HG03175 (cell line): Measurements from ENCODE around the gene KCNA2.

Source experiments
- ATAC-seq: cut with Tn5 transposase; IDR thresholded peaks from one replicate; pipeline ENCODE4 v1.9.1; 2021; ENCODE audit warnings: mild to moderate bottlenecking, moderate library complexity; ENCODE audit not compliant: unreplicated experiment

Gene KCNA2

DNA sequence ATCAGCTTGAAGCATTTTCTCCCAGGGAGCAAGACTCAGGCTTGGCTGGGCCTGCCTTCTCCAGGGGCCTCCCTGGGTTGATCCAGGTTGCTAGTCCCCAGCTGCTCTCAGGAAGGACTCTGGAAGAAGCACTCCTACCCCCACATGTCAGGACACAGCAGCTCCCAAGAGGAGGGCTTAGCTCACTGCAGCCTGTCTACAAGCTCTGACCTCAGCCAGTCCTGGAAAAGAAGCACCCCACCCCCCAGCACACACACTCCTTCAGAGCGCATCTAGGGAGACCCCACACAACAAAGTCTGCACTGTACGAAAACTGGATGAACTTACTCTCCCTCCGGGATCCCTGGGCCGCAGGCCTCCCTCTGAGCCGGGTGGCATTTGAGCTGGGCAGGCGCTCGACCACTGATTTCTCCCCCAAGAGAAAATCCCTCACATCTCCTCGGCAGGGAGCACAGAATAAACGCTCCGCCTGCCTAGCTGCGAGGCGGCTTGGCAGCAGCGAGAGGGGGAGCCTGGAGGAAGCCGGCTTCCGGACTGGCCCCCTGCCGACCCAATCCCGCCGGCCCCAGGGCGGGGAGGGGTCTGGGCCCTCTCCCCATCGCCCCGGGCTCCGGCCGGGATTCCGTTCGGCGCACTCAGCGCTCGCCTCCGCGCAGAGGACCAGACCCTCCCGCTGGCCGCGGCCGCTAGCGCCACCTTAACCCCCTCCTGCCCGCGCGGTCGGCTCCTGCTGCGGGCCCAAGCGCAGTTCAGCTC is at the start of gene KCNA2:
TSS of gene KCNA2 (minus strand) at position 458 of the 756 bp plus-strand sequence. CDS start 1,576 bp downstream, outside the sequence.
- no peak for ATAC-seq

DNA sequence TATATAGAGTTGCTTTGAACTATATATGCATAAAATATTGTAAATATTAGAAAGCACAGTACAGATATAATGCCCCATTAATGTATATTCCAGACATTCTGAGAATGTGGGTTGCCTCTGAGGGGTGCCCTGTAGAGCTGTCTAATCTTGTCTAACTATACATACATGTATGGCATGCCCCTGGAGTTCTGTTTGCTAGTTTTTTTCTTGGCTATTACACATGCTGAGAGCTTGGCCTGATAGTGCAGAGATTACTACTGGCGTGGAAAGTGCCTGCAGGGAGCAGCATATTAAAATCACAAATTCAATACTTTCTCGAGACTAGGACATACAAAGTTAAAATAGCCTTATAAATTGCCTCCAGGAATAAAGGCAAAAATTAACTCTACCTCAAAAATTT is 44.5 kb upstream of the KCNA2 start:
- no peak for ATAC-seq

DNA sequence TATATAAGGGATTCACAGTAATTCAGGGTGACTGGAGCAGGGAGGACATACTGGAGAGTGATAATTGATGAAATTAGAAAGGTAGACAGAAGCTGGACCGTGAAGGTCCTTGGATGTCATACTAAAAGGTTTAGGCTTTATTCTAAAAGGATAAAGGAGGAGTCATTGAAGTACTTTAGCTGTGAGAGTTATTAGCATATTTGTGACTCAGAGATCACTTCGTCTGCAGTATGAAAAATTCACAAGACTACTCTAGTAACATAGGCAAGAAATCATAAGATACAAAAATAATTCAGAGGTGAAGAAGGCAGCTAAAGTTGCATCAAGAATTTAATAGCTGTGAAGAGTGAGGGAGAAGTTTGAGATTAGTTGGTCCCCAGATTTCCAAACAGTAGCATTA is 42.3 kb upstream of the KCNA2 start:
- no peak for ATAC-seq

DNA sequence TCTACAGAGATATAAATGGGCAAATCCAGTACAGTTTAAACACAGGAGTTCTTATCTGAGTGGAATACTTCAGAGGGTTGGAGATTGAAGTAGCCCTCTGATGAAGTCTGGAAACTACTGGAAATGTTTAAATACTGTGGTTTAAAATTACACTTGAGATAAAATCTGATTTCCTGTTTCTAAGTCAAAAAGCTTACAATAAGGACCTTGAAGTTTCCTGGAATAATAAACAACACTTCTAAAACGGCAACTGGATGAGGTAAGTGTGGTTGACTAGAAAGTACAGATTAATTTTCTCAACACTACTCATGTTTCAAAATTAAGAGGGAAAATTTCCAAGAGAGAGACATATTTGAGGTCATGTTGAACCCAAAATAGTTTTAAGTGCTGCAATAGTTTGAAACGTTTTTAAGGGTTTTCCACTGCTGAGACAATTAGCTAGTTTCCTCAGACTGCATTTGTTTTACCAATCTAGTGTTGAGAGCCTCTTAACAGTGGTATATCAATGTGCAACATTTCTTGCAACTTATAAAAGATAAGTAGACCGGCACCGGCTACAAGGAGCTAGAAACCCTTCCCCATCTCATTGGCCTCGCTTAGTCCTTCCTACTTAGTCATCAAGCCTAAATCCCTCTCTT is 41.2 kb upstream of the KCNA2 start:
- ATAC-seq, result no peak

DNA sequence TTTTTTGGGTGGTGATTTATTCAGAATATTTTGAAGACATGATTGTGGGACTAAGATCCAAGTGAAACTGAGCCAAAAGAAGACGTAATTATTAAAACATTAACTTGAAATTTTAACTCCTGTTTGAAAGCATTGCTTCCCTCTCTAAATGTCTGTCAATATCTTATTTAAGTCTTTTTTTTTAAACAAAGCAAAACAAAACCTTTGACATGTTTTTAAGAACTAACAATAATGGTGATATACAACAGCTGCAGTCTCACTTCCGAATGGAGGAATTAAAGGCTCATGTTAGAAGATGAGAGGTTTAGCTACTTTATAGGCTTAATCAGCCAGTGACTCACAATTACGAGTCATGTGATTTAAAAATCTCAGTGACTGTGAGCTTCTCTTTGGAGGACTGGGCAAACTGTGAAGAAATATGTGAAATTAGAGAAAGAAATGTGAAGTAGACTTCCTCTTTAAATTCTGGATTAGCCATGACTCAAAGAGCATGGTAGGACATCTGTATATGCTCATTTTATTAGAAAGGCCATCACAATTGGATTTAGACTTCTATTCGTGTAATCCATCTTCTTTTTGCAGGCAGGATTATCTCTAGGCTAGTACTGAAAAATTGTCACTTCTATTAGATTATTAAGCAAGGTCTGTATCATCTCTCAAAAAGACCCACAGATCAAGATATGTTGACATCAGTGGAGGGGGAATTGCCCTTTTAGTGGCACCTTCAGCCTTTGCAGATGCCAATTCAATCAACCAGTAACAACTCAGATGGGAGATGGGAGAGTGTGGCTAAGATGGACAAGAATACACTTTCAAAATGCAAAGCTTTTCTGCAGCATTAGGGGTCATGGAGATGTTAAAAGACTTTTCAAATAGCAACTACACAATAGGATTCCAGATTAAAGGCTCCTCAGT is 39.9 kb upstream of the KCNA2 start:
- no peak for ATAC-seq

DNA sequence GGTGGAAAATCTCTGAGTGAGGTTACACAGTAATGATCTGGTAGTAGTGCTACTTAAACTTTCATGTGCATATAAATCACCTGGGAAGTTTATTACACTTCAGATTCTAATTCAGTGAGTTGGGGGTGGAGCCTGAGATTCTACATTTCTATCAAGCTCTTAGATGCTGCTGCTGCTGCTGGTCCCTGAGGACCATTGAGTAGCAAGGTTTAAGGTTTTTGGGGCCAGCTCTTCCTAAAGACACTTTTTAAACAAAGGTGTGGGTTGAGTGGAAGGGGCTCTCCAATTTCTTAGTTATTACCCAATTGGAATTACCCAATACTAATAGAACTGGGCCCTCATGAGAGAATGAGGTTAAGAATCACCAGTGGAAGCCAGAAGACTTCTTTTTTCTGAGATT is 39.1 kb upstream of the KCNA2 start:
- ATAC-seq, result no peak

DNA sequence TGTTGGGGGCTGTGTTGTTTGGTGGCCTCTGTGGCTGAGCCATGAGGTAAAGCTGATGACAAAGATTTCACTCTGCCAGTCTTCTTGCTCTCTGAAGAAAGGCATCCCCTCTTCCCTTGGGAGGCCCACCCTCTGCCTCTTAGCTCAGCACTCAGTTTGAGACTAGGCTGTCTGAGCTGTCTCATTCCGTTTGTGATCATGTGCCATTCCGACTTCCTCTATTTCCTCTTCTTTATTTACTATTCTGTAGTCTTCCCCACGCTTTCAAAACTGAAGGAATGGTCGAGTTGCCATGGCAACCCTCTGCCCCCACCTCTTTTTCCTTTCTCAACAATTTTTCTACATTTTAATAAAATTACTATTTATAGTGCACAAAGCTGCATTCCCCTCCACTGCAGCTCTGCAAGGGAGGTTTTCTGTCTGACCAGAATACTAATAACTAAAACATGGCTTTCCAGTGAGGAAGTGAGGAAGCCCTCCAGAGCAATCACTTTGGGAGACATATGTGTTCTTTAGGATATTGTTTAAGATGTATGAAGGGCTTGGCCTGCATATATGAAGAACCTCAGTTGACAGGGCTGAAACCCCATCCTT is 37.8 kb upstream of the KCNA2 start:
- no peak for ATAC-seq

DNA sequence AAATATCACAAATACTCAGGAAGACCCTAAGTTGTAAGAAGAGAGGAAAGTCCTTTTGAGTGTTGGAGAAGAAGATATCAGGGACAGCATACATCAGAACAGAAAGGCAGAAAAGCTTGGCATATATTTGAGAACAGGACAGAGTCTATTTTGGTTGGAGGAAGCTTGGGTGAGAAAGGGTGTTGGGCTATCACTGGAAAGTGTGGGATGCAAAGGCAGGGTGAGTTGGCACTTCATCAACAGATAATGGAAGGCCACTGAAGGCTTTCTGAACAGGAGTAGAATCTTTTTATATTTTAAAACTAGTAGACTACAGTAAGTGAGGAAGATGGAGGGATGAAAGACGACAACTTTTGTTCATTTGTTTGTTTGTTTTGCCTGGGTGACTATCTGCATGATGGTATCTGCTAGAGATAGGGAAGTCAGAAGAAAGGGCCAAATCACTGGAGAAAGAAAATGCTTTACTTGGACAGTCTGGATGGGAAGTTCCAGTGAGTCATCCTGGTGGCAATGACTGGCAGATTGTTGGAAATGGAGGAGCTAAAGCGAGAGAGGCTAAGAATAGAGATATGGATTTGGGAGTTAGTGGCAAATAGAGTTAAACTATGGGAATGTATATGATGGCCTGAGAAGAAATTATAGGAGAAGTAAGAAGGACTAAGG is 33.7 kb upstream of the KCNA2 start:
- ATAC-seq, result no peak

DNA sequence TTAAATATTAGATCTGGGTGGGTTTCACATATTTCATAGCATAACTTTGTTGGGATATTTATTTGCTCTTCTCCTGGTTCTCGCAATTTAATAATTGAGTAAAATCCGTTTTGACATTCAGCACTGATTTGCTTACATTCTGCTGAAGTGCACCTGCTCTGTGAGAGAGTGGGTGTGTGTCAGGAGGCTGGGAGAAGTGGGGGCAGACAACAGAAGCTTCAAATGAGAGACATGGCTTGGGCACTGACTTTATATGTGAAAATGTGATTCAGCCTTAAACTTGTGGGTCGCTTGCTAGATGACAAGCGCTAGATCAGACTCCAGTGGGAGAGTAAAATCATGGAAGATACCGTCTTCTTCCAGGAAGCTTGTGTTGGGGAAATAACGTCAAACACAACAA is 32.4 kb upstream of the KCNA2 start:
- ATAC-seq, result no peak

DNA sequence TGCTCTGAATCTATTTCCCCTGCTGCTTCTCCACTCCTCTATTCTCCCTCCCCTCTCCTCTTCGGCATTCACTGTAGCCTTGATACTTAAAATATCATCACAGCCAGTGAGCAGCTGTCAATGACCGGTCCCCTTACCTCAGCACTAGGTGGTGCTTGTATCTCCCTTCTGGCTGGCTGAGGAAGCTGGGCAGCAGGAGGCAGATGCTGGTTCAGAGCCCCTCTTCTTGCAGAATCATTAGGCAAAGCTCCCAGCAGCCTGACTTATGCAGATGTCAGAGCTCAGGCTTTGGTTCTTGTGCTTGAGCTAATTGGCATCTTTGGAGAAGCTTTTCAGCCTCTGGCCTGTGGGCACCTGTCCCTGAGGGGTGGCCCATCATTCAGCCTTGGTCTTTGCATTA is 31.9 kb upstream of the KCNA2 start:
- ATAC-seq, result no peak

DNA sequence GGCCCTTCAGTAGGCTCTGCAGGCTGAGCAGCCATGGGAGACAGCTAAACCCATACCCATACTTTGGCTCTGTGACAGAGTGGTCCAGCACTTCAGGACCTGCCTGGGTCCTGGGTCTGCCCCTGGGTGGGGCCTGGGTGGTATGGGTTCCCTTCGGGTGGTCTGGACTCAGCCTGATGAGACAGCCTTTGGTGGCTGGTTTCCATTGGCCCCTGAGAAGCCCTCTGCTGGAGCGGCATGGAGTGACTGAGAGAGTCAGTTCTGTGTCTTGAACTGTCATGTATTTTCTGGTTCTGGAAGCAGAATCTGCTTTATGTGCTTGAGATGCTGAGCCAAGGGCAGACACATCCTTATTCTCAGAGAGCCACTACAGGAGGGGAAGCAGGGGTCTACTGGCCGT is 31.3 kb upstream of the KCNA2 start:
- no peak for ATAC-seq

DNA sequence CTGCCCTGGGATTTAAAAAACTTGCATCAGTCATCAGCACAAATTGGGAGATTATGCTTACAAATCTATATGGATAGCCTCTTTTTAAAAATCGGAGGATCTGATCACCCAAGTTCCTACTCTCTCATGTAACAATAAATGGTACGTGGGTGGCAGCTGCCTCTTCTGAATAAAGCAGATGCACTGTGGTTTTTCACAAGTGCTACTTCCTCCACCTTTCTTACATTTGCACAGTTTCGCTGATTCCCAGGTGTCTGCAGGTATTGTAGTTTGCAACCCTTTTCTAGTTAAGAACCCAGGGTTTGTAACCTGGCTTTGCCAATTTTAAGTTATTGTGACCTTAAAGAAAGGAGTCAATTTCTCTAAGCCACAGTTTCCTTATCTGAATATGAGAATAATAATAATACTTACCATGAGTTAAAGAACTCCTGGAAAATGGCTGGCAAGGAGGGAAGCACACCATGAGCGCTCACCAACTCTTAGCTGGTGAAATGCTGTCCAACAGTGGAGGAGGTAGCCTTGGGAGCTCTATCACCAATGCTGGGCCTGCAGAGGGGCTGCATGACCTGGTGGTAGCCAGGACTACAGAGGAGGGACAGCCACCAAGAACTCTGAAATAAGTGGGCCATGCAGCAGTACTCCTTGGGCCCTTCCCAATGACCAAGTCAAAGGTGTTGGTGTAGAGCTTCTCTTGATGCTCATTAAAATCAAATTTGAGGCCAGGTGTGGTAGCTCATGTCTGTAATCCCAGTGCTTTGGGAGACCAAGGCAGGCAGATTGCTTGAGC is 30.2 kb upstream of the KCNA2 start:
- ATAC-seq, result no peak

DNA sequence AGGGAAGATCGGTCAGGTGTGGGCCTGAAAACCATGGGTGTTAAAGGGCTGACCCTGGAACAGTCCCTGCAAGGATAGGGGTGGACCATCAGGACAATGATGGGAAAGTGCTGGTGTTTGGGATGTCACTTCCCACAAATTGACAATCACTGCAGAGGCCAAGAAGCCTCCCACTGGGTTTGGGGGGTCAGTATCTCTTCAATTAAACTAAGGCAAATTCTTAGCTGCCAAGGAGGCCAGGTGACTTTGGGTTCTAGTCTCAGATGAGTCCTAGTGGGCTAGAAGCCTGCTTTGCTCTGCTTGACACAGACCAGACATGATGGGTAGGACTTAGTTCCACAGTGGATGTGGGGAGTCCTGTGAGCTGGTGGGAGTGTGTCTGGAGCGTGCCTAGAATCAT is 29.3 kb upstream of the KCNA2 start:
- no peak for ATAC-seq

DNA sequence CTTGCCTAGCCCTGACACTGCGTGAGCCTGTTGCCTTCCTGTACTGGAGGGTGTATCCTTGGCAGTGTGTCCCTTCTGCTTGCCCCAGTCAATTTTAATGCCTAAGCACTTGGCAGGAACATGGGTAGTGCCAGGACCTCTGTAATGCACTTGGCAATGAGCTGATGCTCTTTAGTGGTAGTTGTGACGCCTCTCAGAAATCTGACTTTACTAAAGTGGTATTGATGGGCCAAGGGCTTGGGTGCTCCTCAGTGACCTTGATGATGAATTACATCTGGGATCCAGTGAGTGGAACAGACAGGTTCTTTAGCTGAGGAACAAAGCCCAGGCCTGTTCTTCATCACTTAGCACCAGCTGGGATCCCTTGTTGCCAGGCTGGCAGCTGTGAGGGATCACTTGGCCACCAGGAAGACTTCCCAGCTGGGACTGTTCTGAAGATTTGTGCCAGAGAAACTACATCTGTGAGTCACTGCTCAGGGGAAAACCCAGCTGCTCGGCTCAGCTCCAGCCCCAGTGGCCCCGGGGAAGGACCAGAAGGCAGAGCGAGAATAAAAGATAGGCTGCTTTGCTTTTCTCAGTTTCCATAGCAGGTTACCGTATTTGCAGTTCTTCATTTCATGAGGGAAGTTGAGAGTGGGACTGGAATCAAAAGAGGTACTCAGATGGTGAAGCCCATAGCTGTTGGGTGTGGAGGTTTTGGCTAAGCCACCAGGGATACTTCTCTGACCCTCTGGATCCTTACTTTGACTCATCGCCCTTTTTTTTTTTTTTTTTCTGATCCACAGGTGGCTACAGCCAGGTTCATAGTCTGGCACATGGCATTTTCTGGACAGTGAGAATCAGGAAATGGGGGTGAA is 28.5 kb upstream of the KCNA2 start:
- ATAC-seq, result peak; percentile 58

DNA sequence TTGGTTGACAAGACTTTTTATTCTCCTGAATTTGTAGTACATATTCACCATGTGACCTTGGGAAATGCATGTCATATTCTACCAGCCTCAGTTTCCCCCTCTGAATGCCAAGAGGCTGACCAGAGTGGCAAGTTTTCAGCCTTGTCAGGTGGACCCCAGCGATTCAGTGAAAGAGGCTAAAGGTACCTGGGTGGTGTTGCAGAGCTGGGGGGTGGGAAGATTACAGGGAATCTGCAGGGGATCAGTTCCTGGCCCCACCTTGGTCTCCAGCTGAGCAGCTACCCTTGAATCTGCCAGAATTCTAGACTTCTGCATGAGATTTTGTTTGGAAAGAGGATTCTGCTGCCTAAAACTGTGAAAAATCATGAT is 27.9 kb upstream of the KCNA2 start:
- ATAC-seq, result no peak

DNA sequence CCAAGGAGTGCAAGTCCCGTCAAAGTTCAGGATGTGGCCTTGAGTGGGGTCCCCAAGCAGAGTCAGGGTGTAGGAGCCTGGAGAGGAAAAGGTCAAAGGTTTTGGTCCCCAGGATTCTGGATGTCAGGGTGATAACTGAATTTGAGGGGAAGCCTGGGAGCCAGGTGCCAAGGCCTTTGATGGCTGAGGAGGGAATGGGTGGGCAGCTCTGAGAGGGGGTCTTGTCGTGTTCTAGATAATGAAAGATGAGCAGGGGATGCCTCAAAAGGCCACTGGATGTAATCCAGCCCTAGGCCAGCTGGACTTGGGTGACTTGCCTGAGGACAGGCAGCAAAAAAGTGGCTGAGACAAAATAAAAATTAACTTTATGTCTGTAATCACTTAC is 27.5 kb upstream of the KCNA2 start:
- ATAC-seq, result no peak

DNA sequence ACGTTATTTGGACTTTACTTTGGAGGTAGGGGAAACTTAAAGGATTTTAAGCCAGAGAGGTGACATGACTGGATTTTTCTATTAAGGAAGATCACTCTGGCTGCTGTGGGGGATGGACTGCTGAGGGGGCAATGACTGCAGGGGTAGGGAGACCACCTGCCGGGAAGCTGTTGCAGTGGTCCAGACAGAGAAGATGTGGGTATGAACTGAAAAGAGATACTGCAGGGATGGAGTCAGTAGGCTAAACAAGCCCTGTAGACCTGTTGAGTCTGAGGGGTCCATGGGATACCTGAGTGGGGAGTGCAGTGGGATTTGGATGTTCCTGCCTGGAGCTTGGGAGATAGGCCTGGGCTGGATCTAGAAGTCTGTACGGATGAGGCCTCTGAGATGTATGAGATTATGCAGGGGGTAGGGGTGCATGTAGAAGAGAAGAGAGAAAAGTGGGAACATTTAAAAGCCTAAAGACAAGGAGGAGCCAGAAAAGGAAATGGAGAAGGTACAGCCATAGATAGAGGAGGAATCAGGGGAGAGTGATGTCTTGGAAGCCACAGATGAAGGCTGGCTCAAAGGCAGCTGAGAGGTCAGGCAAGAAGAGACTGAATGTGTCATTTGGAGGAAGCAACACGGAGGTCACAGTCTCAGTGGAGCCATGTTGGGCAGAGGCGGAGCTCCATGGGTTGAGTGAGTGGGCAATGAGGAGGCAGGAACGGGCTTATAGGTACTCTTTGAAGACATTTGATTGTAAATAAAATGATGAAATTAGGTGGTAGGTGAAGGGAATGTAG is 25.9 kb upstream of the KCNA2 start:
- ATAC-seq, result no peak
